GM23338 (cell line): Measurements from ENCODE around the gene FCHSD2. TPM values are rescaled to one million over a fixed set of nuclear protein-coding genes. Genes with fewer than 3 reads are reported as not detected.

Experiments used
- ATAC-seq: fragments of 200-7000 bp; cut with Tn5 transposase; 3 replicates; pipeline ENCODE4 v1.9.1; 2020
- DNase-seq: peaks from one replicate; pipeline ENCODE4 v3.0.0-alpha.2; 2015; ENCODE audit warnings: low spot score
- H2AFZ ChIP-seq: fragments of 200-600 bp; sonication (generic); 2 replicates; pipeline ENCODE4 v1.8.0; 2016; ENCODE audit warnings: antibody characterized with exemption, mild to moderate bottlenecking, moderate library complexity
- H3F3A ChIP-seq: fragments of 200-600 bp; sonication (generic); replicated peaks from 2 replicates; pipeline ENCODE4 v1.8.0; 2017; ENCODE audit warnings: antibody characterized with exemption, mixed run types, low read depth
- H3K27ac ChIP-seq: fragments of 200-600 bp; sonication (generic); 2 replicates; pipeline ENCODE4 v1.6.1; 2016; ENCODE audit warnings: low read depth
- H3K27me3 ChIP-seq: fragments of 200-600 bp; sonication (generic); 2 replicates; pipeline ENCODE4 v1.8.0; 2016; ENCODE audit warnings: mild to moderate bottlenecking, mixed run types, moderate library complexity; ENCODE audit not compliant: insufficient read depth
- H3K36me3 ChIP-seq: fragments of 200-600 bp; sonication (generic); 2 replicates; pipeline ENCODE4 v1.8.0; 2016; ENCODE audit warnings: mild to moderate bottlenecking; ENCODE audit not compliant: insufficient read depth
- H3K4me1 ChIP-seq: fragments of 200-600 bp; sonication (generic); 2 replicates; pipeline ENCODE4 v1.8.0; 2016; ENCODE audit warnings: mild to moderate bottlenecking, moderate library complexity; ENCODE audit not compliant: insufficient read depth
- H3K4me2 ChIP-seq: fragments of 200-600 bp; sonication (generic); 2 replicates; pipeline ENCODE4 v1.7.1; 2017; ENCODE audit warnings: mixed run types
- H3K4me3 ChIP-seq: fragments of 200-600 bp; sonication (generic); 2 replicates; pipeline ENCODE4 v1.6.1; 2016; ENCODE audit warnings: mixed run types
- H3K79me2 ChIP-seq: fragments of 200-600 bp; sonication (generic); replicated peaks from 2 replicates; pipeline ENCODE4 v1.8.0; 2017; ENCODE audit warnings: mild to moderate bottlenecking; ENCODE audit not compliant: insufficient read depth
- H3K9me2 ChIP-seq: fragments of 200-600 bp; sonication (generic); 2 replicates; pipeline ENCODE4 v1.8.0; 2017; ENCODE audit not compliant: insufficient read depth
- H4K20me1 ChIP-seq: fragments of 200-600 bp; sonication (generic); replicated peaks from 2 replicates; pipeline ENCODE4 v1.8.0; 2017; ENCODE audit warnings: mild to moderate bottlenecking; ENCODE audit not compliant: insufficient read depth
- H3K27ac Mint-ChIP-seq: 2 replicates; pipeline ENCODE4 v1.8.0; 2020; ENCODE audit warnings: inconsistent platforms, mild to moderate bottlenecking, moderate library complexity, mixed read lengths
- H3K27me3 Mint-ChIP-seq: 3 replicates; pipeline ENCODE4 v1.8.0; 2022; ENCODE audit warnings: low read depth, mild to moderate bottlenecking, moderate library complexity, mixed read lengths, inconsistent platforms; ENCODE audit not compliant: insufficient read depth, poor library complexity
- H3K36me3 Mint-ChIP-seq: 3 replicates; pipeline ENCODE4 v1.8.0; 2021; ENCODE audit warnings: low read depth, mild to moderate bottlenecking, inconsistent platforms, moderate library complexity, mixed read lengths
- H3K4me1 Mint-ChIP-seq: 3 replicates; pipeline ENCODE4 v1.8.0; 2020; ENCODE audit warnings: mild to moderate bottlenecking, inconsistent platforms, mixed read lengths
- H3K4me3 Mint-ChIP-seq: 3 replicates; pipeline ENCODE4 v1.8.0; 2021; ENCODE audit warnings: moderate library complexity, mild to moderate bottlenecking, inconsistent platforms, mixed read lengths
- H3K9me3 Mint-ChIP-seq: 3 replicates; pipeline ENCODE4 v1.8.0; 2020; ENCODE audit warnings: moderate library complexity, mild to moderate bottlenecking, inconsistent platforms, mixed read lengths
- EZH2phosphoT487 ChIP-seq: fragments of 200-600 bp; sonication (generic); IDR thresholded peaks from one replicate; pipeline ENCODE4 v1.8.1; 2018; ENCODE audit warnings: antibody characterized with exemption; ENCODE audit not compliant: unreplicated experiment
- NANOG ChIP-seq: IDR thresholded peaks from 2 replicates; pipeline ENCODE4 v1.6.1; 2016; ENCODE audit warnings: antibody characterized with exemption, borderline replicate concordance
- POLR2AphosphoS5 ChIP-seq: IDR thresholded peaks from 2 replicates; pipeline ENCODE4 v1.6.1; 2016; ENCODE audit warnings: antibody characterized with exemption, low read depth
- polyA plus RNA-seq: library from polyadenylated mRNA; unstranded; fragments of >200 nt; fragmentation: Nextera tagmentation; extraction: Ambion mirVana; gene quantifications from 2 replicates; pipeline ENCODE4 v1.2.1, GENCODE V29; 2016
- total RNA-seq: library from RNA; depleted of rRNA; stranded (reverse); fragments of >200 nt; shearing (Covaris generic); gene quantifications from 2 replicates; pipeline ENCODE4 v1.2.3, GENCODE V29; 2014
- TF ChIP-seq, protein P1 (sequence below): fragments of 250-450 bp; sonication (Bioruptor Pico); IDR thresholded peaks from 2 replicates; pipeline ENCODE4 v1.5.0; 2020; ENCODE audit warnings: mild to moderate bottlenecking, moderate library complexity
- TF ChIP-seq, protein P2 (sequence below), 2 experiments: fragments of 200-600 bp in 1 of 2; sonication (generic) in 1 of 2; conservative IDR thresholded peaks; 2 replicates each; pipeline versions ENCODE4 v1.5.1 to v1.6.1; 2016 to 2017; ENCODE audit warnings: antibody characterized with exemption in 2 of 2, low read depth in 2 of 2, mild to moderate bottlenecking in 2 of 2, moderate library complexity in 1 of 2
- TF ChIP-seq, protein P3 (sequence below): IDR thresholded peaks from 2 replicates; pipeline ENCODE4 v1.6.1; 2016; ENCODE audit warnings: antibody characterized with exemption
- TF ChIP-seq, protein P4 (sequence below): IDR thresholded peaks from one replicate; pipeline ENCODE4 v1.6.1; 2018; ENCODE audit warnings: antibody characterized with exemption; ENCODE audit not compliant: unreplicated experiment

The FCHSD2 gene
- total and polyA plus RNA-seq, 2 experiments from 2014 or later: 3.6 to 5.2 TPM

DNA sequence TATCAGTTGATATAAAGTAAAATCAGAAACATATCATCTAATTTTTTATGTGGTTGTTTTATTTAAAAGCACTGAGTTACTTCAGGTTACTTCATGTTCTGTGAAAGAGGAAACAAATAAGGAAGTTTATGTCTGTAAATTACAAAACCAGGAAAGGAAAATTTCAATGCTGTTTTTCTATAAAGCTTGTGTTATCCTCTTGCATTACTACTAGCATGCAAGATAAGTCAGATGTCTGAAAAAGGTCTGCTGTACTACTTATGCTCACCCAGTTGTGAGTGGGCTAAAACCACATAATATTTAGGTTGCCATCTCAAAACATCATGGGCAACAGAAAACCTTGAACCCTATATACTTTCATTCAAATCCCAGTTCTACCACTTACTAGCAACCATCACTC lies 206.4 kb downstream of the FCHSD2 start:
- no peak for ATAC-seq
- no peaks in the 10 kb centered on the region for H3K9me2 ChIP-seq
- no peak overlapping the region for H3K27ac ChIP-seq
- Mint-ChIP-seq H3K36me3 (no peaks in the 10 kb centered on the region), H3K4me1 (no peaks in the 10 kb centered on the region), H3K27me3 (no peaks in the 10 kb centered on the region), H3K9me3 (no peaks in the 10 kb centered on the region), H3K4me3 (no peak overlapping the region), H3K27ac (no peak overlapping the region)
- no peak overlapping the region for H3K4me2 ChIP-seq
- H3K4me3 ChIP-seq: no peak overlapping the region
- no peaks in the 10 kb centered on the region for H4K20me1 ChIP-seq
- no peaks in the 10 kb centered on the region for H3K27me3 ChIP-seq
- H3K4me1 ChIP-seq: peaks cover under 1% of the 10 kb centered on the region; the same call in 1 of the 2 replicates
- no peaks in the 10 kb centered on the region for H3F3A ChIP-seq
- no peaks in the 10 kb centered on the region for H3K79me2 ChIP-seq
- no peaks in the 10 kb centered on the region for H3K36me3 ChIP-seq
- H2AFZ ChIP-seq: no peak overlapping the region
- no peak for DNase-seq
- no peak for TF ChIP-seq EZH2phosphoT487
- TF ChIP-seq, protein P1, sequence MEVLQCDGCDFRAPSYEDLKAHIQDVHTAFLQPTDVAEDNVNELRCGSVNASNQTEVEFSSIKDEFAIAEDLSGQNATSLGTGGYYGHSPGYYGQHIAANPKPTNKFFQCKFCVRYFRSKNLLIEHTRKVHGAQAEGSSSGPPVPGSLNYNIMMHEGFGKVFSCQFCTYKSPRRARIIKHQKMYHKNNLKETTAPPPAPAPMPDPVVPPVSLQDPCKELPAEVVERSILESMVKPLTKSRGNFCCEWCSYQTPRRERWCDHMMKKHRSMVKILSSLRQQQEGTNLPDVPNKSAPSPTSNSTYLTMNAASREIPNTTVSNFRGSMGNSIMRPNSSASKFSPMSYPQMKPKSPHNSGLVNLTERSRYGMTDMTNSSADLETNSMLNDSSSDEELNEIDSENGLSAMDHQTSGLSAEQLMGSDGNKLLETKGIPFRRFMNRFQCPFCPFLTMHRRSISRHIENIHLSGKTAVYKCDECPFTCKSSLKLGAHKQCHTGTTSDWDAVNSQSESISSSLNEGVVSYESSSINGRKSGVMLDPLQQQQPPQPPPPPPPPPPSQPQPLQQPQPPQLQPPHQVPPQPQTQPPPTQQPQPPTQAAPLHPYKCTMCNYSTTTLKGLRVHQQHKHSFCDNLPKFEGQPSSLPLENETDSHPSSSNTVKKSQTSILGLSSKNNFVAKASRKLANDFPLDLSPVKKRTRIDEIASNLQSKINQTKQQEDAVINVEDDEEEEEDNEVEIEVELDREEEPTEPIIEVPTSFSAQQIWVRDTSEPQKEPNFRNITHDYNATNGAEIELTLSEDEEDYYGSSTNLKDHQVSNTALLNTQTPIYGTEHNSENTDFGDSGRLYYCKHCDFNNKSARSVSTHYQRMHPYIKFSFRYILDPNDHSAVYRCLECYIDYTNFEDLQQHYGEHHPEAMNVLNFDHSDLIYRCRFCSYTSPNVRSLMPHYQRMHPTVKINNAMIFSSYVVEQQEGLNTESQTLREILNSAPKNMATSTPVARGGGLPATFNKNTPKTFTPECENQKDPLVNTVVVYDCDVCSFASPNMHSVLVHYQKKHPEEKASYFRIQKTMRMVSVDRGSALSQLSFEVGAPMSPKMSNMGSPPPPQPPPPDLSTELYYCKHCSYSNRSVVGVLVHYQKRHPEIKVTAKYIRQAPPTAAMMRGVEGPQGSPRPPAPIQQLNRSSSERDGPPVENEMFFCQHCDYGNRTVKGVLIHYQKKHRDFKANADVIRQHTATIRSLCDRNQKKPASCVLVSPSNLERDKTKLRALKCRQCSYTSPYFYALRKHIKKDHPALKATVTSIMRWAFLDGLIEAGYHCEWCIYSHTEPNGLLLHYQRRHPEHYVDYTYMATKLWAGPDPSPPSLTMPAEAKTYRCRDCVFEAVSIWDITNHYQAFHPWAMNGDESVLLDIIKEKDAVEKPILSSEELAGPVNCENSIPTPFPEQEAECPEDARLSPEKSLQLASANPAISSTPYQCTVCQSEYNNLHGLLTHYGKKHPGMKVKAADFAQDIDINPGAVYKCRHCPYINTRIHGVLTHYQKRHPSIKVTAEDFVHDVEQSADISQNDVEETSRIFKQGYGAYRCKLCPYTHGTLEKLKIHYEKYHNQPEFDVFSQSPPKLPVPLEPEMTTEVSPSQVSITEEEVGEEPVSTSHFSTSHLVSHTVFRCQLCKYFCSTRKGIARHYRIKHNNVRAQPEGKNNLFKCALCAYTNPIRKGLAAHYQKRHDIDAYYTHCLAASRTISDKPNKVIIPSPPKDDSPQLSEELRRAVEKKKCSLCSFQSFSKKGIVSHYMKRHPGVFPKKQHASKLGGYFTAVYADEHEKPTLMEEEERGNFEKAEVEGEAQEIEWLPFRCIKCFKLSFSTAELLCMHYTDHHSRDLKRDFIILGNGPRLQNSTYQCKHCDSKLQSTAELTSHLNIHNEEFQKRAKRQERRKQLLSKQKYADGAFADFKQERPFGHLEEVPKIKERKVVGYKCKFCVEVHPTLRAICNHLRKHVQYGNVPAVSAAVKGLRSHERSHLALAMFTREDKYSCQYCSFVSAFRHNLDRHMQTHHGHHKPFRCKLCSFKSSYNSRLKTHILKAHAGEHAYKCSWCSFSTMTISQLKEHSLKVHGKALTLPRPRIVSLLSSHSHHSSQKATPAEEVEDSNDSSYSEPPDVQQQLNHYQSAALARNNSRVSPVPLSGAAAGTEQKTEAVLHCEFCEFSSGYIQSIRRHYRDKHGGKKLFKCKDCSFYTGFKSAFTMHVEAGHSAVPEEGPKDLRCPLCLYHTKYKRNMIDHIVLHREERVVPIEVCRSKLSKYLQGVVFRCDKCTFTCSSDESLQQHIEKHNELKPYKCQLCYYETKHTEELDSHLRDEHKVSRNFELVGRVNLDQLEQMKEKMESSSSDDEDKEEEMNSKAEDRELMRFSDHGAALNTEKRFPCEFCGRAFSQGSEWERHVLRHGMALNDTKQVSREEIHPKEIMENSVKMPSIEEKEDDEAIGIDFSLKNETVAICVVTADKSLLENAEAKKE (CRISPR knock-in tag): no peak
- TF ChIP-seq, protein P2, sequence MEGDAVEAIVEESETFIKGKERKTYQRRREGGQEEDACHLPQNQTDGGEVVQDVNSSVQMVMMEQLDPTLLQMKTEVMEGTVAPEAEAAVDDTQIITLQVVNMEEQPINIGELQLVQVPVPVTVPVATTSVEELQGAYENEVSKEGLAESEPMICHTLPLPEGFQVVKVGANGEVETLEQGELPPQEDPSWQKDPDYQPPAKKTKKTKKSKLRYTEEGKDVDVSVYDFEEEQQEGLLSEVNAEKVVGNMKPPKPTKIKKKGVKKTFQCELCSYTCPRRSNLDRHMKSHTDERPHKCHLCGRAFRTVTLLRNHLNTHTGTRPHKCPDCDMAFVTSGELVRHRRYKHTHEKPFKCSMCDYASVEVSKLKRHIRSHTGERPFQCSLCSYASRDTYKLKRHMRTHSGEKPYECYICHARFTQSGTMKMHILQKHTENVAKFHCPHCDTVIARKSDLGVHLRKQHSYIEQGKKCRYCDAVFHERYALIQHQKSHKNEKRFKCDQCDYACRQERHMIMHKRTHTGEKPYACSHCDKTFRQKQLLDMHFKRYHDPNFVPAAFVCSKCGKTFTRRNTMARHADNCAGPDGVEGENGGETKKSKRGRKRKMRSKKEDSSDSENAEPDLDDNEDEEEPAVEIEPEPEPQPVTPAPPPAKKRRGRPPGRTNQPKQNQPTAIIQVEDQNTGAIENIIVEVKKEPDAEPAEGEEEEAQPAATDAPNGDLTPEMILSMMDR (conservative IDR thresholded peaks at IDR 0.05; ENCODE audit: low read depth in 2 of 2): no peak
- no peak for TF ChIP-seq POLR2AphosphoS5
- TF ChIP-seq, protein P3, sequence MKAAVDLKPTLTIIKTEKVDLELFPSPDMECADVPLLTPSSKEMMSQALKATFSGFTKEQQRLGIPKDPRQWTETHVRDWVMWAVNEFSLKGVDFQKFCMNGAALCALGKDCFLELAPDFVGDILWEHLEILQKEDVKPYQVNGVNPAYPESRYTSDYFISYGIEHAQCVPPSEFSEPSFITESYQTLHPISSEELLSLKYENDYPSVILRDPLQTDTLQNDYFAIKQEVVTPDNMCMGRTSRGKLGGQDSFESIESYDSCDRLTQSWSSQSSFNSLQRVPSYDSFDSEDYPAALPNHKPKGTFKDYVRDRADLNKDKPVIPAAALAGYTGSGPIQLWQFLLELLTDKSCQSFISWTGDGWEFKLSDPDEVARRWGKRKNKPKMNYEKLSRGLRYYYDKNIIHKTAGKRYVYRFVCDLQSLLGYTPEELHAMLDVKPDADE: no peak
- TF ChIP-seq, protein P4, sequence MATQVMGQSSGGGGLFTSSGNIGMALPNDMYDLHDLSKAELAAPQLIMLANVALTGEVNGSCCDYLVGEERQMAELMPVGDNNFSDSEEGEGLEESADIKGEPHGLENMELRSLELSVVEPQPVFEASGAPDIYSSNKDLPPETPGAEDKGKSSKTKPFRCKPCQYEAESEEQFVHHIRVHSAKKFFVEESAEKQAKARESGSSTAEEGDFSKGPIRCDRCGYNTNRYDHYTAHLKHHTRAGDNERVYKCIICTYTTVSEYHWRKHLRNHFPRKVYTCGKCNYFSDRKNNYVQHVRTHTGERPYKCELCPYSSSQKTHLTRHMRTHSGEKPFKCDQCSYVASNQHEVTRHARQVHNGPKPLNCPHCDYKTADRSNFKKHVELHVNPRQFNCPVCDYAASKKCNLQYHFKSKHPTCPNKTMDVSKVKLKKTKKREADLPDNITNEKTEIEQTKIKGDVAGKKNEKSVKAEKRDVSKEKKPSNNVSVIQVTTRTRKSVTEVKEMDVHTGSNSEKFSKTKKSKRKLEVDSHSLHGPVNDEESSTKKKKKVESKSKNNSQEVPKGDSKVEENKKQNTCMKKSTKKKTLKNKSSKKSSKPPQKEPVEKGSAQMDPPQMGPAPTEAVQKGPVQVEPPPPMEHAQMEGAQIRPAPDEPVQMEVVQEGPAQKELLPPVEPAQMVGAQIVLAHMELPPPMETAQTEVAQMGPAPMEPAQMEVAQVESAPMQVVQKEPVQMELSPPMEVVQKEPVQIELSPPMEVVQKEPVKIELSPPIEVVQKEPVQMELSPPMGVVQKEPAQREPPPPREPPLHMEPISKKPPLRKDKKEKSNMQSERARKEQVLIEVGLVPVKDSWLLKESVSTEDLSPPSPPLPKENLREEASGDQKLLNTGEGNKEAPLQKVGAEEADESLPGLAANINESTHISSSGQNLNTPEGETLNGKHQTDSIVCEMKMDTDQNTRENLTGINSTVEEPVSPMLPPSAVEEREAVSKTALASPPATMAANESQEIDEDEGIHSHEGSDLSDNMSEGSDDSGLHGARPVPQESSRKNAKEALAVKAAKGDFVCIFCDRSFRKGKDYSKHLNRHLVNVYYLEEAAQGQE: no peak
- no peak for TF ChIP-seq NANOG
